Stimulated activated naive CD8-positive, alpha-beta T cell treated with anti-CD3 and anti-CD28 coated beads, Interleukin-15, amount 100 ng/mL, for 72 hours (primary cell): ENCODE data around the gene TGFBR3L.

ENCODE experiments used
- ATAC-seq: fragments of 150-1000 bp; cut with Tn5 transposase; 2 replicates; pipeline ENCODE4 v1.10.0; 2021; ENCODE audit warnings: mild to moderate bottlenecking, moderate library complexity
- DNase-seq, 2 donors: peaks; one replicate each; pipeline ENCODE4 v3.0.0; 2021 to 2022
- H3K27ac Mint-ChIP-seq, 2 donors: one replicate each; pipeline ENCODE4 v1.8.0; 2022; ENCODE audit warnings: mild to moderate bottlenecking in 2 of 2, mixed read lengths in 2 of 2, moderate library complexity in 2 of 2
- H3K27me3 Mint-ChIP-seq: one replicate; pipeline ENCODE4 v1.8.0; 2022; ENCODE audit warnings: mixed read lengths
- H3K4me1 Mint-ChIP-seq: one replicate; pipeline ENCODE4 v1.8.0; 2022; ENCODE audit warnings: mild to moderate bottlenecking, mixed read lengths
- H3K4me3 Mint-ChIP-seq, 2 donors: one replicate each; pipeline ENCODE4 v1.8.0; 2022; ENCODE audit warnings: mild to moderate bottlenecking in 2 of 2, mixed read lengths in 2 of 2, moderate library complexity in 1 of 2
- H3K9me3 Mint-ChIP-seq, 2 donors: one replicate each; pipeline ENCODE4 v1.8.0; 2022; ENCODE audit warnings: mixed read lengths in 2 of 2

Gene TGFBR3L

DNA sequence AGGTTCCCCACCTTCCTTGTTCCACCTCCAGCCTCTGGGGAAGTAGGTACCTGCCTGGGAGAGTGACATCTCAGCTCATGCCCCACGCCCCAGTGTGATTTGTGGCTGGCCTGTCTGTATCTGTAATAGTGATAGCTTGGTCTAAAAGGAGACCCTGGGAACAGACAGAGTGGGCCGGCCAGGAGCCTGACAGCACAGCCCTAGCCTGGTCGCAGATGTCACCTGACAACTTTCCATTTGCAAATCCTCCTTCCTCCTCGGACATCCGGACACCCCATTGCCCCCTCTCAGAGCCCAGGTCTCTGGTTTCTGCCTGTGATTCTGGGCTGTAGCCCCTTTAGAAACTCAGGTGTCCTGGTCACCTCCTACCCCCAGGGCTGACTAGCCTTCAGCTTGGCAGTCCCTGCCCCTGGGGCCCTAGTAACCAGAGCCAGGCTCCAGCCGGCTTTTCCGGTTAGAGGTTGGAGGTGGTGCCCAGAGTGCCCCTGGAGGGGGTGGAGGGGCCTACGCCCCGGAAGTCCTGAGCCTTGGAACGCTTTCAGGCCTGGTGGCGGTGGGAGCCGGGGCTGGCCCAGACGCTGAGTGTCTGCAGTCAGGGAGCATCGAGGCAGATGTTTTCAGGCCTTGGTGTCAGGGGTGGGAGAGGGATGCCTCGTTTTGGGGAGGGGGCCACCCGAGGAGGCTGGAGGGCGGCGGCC is 19.9 kb upstream of the TGFBR3L start:
- Mint-ChIP-seq H3K4me3 (no peak overlapping the region), H3K27me3 (peaks cover 36% of the 10 kb centered on the region), H3K9me3 (no peaks in the 10 kb centered on the region), H3K4me1 (peaks cover 11% of the 10 kb centered on the region), H3K27ac (no peak overlapping the region)
- ATAC-seq (no peak), DNase-seq (no peak)

DNA sequence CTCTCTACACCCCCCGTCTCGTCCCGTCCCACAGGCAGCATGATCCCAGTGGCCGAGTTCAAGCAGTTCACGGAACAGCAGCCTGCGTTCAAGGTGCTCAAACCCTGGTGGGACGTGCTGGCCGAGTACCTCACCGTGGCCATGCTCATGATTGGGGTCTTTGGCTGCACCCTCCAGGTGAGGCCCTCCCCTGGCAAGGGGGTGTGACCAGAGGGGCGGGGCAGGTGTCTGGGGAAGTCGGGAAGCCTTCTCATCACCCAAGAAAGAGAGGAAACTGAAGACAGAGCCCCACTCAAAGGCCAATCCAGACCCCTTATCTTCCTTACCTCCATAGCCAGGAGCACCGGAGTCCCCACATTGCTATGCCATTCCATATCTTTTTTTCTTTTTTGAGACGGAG is 19.1 kb upstream of the TGFBR3L start:
- Mint-ChIP-seq H3K4me3 (no peak overlapping the region), H3K27me3 (peaks cover 29% of the 10 kb centered on the region)

DNA sequence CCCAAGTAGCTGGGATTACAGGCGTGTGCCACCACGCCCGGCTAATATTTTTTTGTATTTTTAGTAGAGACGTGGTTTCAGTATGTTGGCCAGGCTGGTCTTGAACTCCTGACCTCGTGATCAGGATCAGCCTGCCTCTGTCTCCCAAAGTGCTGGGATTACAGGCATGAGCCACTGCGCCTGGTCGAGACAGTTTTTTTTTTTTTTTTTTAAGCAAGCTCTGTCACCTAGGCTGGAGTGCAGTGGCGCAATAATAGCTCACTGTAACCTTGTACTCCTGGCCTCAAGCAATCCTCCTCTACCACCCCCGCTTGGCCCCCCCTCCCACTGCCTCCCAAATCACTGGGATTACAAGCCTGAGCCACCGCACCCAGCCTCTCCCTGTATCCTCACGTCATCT is 17.3 kb upstream of the TGFBR3L start:
- ATAC-seq (no peak), DNase-seq (no peak)
- Mint-ChIP-seq H3K4me1 (peaks cover 12% of the 10 kb centered on the region), H3K27ac (peak overlapping the region in 1 of 2 donors; percentile 19), H3K4me3 (no peak overlapping the region), H3K27me3 (peaks cover 20% of the 10 kb centered on the region), H3K9me3 (no peaks in the 10 kb centered on the region)

More for the DNA sequence above, 19.1 kb upstream of the TGFBR3L start:
- Mint-ChIP-seq H3K27ac (no peak overlapping the region), H3K9me3 (no peaks in the 10 kb centered on the region), H3K4me1 (peaks cover 11% of the 10 kb centered on the region)
- ATAC-seq (no peak), DNase-seq (no peak)

DNA sequence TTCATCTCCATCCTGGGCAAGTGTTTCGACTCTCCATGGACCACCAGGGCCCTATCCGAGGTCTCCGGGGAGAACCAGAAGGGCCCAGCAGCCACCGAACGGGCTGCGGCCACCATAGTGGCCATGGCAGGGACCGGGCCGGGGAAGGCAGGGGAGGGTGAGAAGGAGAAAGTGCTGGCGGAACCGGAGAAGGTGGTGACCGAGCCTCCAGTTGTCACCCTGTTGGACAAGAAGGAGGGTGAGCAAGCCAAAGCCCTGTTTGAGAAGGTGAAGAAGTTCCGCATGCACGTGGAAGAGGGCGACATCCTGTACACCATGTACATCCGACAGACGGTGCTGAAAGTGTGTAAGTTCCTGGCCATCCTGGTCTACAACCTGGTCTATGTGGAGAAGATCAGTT is 15.7 kb upstream of the TGFBR3L start:
- H3K9me3 Mint-ChIP-seq = no peaks in the 10 kb centered on the region
- H3K27ac Mint-ChIP-seq = no peak overlapping the region
- no peak for DNase-seq
- peaks cover 18% of the 10 kb centered on the region for H3K4me1 Mint-ChIP-seq
- peaks cover 16% of the 10 kb centered on the region for H3K27me3 Mint-ChIP-seq
- ATAC-seq = no peak
- H3K4me3 Mint-ChIP-seq = no peak overlapping the region

DNA sequence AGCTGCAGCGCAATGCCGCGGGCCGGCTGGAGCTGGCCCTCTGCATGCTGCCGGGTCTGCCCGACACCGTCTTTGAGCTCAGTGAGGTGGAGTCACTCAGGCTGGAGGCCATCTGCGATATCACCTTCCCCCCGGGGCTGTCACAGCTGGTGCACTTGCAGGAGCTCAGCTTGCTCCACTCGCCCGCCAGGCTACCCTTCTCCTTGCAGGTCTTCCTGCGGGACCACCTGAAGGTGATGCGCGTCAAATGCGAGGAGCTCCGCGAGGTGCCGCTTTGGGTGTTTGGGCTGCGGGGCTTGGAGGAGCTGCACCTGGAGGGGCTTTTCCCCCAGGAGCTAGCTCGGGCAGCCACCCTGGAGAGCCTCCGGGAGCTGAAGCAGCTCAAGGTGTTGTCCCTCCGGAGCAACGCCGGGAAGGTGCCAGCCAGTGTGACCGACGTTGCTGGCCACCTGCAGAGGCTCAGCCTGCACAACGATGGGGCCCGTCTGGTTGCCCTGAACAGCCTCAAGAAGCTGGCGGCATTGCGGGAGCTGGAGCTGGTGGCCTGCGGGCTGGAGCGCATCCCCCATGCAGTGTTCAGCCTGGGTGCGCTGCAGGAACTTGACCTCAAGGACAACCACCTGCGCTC is 14.8 kb upstream of the TGFBR3L start:
- no peak overlapping the region for H3K4me3 Mint-ChIP-seq
- H3K9me3 Mint-ChIP-seq = no peaks in the 10 kb centered on the region
- peaks cover 20% of the 10 kb centered on the region for H3K4me1 Mint-ChIP-seq
- H3K27me3 Mint-ChIP-seq = peaks cover 7% of the 10 kb centered on the region
- no peak overlapping the region for H3K27ac Mint-ChIP-seq
- ATAC-seq (no peak), DNase-seq (no peak)

DNA sequence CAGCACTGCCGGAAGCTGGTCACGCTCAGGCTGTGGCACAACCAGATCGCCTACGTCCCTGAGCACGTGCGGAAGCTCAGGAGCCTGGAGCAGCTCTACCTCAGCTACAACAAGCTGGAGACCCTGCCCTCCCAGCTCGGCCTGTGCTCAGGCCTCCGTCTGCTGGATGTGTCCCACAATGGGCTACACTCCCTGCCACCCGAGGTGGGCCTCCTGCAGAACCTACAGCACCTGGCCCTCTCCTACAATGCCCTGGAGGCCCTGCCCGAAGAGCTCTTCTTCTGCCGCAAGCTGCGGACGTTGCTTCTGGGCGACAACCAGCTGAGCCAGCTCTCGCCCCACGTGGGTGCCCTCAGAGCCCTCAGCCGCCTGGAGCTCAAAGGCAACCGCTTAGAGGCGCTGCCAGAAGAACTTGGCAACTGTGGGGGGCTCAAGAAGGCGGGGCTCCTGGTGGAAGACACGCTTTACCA is 14.2 kb upstream of the TGFBR3L start:
- DNase-seq = no peak
- Mint-ChIP-seq H3K9me3 (no peaks in the 10 kb centered on the region), H3K27ac (no peak overlapping the region), H3K27me3 (peaks cover 2% of the 10 kb centered on the region), H3K4me1 (peaks cover 26% of the 10 kb centered on the region), H3K4me3 (no peak overlapping the region)
- no peak for ATAC-seq

DNA sequence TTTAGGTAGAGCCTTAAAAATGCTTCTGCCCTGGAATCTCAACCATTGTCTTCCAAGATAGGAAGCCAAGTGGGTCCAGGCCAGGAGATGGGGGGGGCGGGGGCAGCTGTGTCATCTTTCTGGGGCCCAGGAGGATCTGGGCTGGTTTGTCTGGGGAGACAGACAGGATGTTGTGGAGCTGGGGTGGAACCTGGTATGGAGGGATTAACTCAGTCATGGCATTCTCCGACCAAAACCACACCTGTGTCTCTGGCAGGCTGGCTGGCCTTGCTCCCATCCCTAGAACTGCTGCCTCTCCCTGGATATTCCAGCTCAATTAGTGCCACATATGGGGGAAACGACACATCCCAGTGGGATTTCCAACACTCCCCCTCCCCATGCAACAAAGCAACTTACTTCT is 13.7 kb upstream of the TGFBR3L start:
- Mint-ChIP-seq H3K4me1 (peaks cover 31% of the 10 kb centered on the region), H3K9me3 (no peaks in the 10 kb centered on the region), H3K27ac (no peak overlapping the region), H3K27me3 (no peaks in the 10 kb centered on the region), H3K4me3 (no peak overlapping the region)
- ATAC-seq (no peak), DNase-seq (no peak)

DNA sequence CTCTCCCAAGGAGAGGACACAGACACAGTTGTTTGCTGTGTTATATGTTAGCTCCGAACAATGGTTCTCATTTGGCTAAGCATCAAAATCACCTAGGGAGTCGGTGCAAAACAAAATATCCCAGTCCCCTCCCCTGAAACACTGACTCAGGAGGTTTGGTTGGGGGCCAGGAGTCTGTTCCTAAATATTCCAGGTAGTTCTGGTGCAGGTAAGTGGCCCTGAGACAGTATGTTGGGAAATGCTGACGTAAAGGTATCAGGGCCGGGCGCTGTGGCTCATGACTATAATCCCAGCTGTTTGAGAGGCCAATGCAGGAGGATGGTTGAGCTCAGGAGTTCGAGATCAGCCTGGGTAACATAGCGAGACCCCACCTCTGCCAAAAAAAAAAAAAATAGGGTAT is 13.3 kb upstream of the TGFBR3L start:
- ATAC-seq = no peak
- H3K27me3 Mint-ChIP-seq = no peaks in the 10 kb centered on the region
- no peak for DNase-seq
- no peaks in the 10 kb centered on the region for H3K9me3 Mint-ChIP-seq
- no peak overlapping the region for H3K4me3 Mint-ChIP-seq
- no peak overlapping the region for H3K27ac Mint-ChIP-seq
- peaks cover 35% of the 10 kb centered on the region for H3K4me1 Mint-ChIP-seq

DNA sequence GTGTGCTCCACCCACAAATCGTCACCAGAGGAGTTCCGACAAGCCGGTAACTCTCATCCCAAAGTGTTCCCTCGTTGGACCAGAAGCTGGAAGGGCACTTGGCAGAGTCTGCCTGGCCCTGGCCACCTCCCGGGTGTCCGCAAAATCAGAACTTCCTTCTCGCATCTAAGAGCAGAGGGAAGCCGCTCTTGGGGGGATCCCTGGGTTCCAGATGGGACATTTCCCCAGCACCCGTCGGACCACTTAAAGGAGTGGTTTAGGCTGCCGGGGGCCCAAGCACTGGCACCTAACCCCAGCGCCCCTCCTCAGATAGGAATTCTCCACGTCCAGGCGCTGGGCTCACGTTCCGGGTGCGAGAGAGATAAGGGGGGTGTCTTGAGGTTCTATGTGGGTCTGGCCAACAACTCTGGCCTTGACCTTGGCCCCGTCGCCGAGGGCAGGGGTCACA is 11.8 kb upstream of the TGFBR3L start:
- no peaks in the 10 kb centered on the region for H3K27me3 Mint-ChIP-seq
- ATAC-seq (no peak), DNase-seq (no peak)
- H3K27ac Mint-ChIP-seq = peak overlapping the region; percentile 92 to 99
- H3K9me3 Mint-ChIP-seq = no peaks in the 10 kb centered on the region
- H3K4me1 Mint-ChIP-seq = peaks cover 48% of the 10 kb centered on the region
- peak overlapping the region; percentile 91 to 94 for H3K4me3 Mint-ChIP-seq

DNA sequence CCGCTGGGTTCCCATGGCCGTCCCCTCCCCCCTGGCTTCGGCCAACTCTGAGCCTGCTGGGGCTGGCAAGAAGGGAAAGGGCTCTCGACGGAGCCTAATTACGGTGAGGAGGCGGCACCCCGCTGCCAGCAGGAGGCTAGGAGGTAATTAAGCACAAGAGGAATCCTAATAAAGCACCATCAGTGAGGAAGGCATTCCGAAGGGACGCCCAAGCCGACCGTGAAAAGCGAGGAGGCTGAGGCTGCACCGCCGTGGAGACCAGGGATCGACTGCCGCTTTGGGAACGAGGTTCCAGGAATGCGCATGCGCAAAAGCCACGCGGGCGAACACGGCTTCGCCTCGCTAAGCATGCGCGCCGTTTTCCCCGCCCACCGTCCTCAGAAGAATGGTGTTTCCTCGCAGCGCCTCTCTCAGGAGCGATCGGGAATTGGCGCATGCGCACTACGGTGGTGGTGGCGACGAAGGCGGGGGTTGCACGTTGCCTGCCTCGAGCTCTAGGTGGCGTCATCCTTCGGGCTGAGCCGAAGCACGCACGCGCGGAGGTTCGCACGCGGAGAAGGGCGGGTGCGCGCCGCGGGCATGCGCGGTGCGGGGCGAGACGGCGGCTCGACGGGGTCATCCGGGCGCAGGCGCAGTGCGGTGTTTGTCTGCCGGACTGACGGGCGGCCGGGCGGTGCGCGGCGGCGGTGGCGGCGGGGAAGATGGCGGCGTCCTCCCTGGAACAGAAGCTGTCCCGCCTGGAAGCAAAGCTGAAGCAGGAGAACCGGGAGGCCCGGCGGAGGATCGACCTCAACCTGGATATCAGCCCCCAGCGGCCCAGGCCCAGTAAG is 11.2 kb upstream of the TGFBR3L start, which contains the start of gene MAP2K7:
Gene MAP2K7 (plus strand): TSS at position 634 of the 830 bp plus-strand sequence. CDS start 68 bp downstream, at position 702.
- peaks cover 54% of the 10 kb centered on the region for H3K4me1 Mint-ChIP-seq

DNA sequence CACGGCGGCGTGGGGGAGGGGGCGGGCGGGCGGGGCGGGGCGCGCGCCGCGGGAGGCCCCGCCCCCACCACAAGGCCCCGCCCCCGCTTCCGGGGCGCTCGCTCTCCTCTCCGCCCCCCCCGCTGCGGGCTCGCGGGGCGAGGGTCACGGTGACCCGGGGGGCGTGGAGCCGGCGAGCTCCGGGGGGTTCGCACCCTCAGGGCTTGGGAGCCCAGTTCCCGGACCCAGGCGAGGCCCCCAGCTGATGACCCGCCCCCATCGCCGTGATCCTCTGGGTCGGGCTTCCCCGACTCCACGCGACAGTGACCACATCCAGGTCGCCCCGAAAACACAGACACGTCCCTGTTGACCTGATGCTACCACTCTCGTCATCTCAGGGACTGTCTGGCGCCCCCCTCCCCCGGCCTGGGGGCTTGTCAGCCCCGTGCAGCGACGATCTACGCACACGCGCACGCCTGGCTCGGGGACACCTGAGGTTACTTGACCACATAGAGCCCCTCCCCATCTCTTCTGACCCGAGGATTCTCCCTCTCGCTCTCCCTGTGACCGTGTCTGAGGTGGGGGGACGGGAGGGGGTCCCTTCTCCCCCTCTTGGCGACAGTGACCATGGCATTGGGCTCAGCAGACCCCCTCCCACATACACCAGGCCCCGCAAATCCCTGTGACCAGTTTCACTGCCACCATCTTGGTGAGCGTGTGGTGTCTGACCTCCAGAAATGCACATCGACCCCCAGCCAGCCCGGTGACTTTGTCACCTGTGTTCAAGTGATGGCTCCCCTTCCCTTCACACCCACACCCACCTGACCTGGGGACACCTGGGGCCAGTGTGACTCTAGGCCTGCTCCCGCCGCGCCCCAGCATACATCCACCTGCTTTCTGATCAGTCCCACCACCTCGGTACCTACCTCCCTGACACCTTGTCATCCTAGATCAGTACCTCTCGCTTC is 10.3 kb upstream of the TGFBR3L start:
- Mint-ChIP-seq H3K9me3 (no peaks in the 10 kb centered on the region), H3K27me3 (no peaks in the 10 kb centered on the region), H3K4me1 (peaks cover 55% of the 10 kb centered on the region), H3K27ac (peak overlapping the region; percentile 96 to 98), H3K4me3 (peak overlapping the region; percentile 92 to 95)
- ATAC-seq (peak; percentile 69), DNase-seq (peak; percentile 70 to 76)

More for the DNA sequence above, 11.2 kb upstream of the TGFBR3L start, which contains the start of gene MAP2K7:
- Mint-ChIP-seq H3K4me3 (peak within 1 kb of the TSS; percentile 94 to 95), H3K27ac (peak within 1 kb of the TSS; percentile 96 to 99), H3K27me3 (no peaks in the 10 kb centered on the region), H3K9me3 (no peaks in the 10 kb centered on the region)
- DNase-seq (peak; percentile 100), ATAC-seq (peak; percentile 81)

DNA sequence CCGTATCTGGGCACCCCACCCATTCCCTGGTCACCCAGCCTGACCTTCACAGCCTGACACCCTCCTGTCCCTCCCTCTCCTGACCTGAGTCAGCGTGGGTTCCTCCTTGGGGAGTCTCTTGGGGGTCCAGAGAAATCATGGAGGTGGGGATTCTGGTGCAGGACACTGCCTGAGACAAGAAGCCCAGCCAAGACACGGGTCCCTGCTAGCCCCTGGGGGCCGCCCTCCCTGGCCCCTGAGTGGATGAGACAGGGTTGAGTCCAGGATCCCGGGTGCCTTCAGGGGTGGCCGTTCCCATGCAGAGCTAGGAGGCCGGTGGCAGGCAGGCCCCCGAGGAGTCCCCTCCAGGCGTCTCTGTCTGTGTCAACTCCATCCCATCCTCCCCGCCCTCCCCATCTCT is 9.4 kb upstream of the TGFBR3L start:
- Mint-ChIP-seq H3K4me3 (peak overlapping the region; percentile 92 to 95), H3K27ac (peak overlapping the region; percentile 96 to 98), H3K27me3 (no peaks in the 10 kb centered on the region), H3K4me1 (peaks cover 55% of the 10 kb centered on the region), H3K9me3 (no peaks in the 10 kb centered on the region)
- DNase-seq = no peak
- no peak for ATAC-seq

DNA sequence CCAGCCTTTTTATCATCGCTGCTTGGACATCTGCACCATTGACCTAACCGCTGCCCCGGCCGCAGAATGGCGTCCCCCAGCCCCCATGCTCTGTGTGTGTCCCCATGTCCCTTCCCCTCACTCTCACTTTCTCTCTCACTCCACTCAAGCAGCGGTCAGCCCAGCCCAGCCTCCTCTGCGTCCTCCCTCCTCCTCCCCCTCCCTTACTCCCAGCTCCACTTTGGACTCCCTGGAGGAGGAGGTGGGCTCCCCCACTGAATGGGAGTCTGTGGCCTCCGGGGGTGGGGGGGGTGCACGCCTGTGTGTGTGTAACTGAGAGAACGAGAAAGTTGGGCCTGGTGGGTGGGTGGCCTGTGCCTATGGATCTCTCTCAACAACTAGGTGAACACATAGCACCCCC is 8.8 kb upstream of the TGFBR3L start:
- Mint-ChIP-seq H3K27me3 (no peaks in the 10 kb centered on the region), H3K9me3 (no peaks in the 10 kb centered on the region), H3K4me3 (peak overlapping the region; percentile 60 to 92), H3K27ac (peak overlapping the region in 1 of 2 donors; percentile 54), H3K4me1 (peaks cover 55% of the 10 kb centered on the region)
- ATAC-seq (no peak), DNase-seq (no peak)

DNA sequence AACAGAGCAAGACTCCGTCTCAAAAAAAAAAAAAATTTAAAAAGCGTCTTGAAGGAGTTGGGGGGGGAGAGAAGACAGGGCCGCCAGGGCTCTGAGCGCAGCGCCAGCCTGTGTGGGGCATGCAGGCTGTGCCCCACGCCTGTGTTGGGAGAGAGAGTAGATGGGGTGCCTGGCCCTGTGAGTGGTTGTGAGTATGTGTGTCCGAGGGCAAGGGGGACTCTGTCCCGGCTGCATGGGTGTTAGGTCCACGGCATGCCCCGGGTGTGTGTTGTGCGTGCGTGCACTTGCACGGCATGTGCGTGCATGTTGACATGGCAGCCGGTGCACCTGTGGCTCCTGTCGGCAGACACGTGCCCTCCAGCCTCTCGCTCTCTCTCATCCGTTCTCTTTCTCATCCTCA is 7.5 kb upstream of the TGFBR3L start:
- H3K9me3 Mint-ChIP-seq = no peaks in the 10 kb centered on the region
- H3K4me3 Mint-ChIP-seq = no peak overlapping the region
- H3K27me3 Mint-ChIP-seq = no peaks in the 10 kb centered on the region
- H3K27ac Mint-ChIP-seq = peak overlapping the region; percentile 61 to 82
- no peak for ATAC-seq
- DNase-seq = no peak
- H3K4me1 Mint-ChIP-seq = peaks cover 55% of the 10 kb centered on the region

DNA sequence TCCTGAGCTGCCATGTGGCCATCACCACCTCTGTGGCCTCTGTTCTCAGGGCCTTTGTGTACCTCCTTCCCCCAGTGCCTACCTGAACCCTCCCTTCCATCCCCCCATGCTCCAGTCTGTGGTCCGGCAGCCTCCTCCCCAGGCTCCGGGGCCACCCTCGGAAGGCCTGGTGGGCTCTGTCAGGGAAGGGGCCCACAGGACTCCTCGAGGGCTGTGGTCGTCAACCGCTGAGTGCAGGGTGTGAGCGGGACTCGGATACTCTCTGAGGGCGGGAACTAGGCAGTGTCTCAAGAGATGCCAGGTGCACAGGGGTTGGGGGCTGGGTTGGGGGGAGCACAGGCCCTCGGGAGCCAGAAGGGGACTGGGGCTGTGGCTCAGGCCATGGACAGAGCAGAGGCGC is 7.1 kb upstream of the TGFBR3L start:
- H3K4me1 Mint-ChIP-seq = peaks cover 52% of the 10 kb centered on the region
- no peak for ATAC-seq
- DNase-seq = no peak
- H3K27ac Mint-ChIP-seq = peak overlapping the region in 1 of 2 donors; percentile 61
- no peaks in the 10 kb centered on the region for H3K27me3 Mint-ChIP-seq
- no peak overlapping the region for H3K4me3 Mint-ChIP-seq
- no peaks in the 10 kb centered on the region for H3K9me3 Mint-ChIP-seq
